Neuronal stem cell (in vitro differentiated cells): Measurements from ENCODE around the gene PDE5A.

Experiments used
- DNase-seq: peaks from one replicate; pipeline ENCODE4 v3.0.0-alpha.2; 2013; ENCODE audit warnings: low spot score
- H2AFZ ChIP-seq: one replicate; pipeline ENCODE4 v1.6.1; 2013; ENCODE audit warnings: mild to moderate bottlenecking, low read length, inconsistent platforms
- H2AK5ac ChIP-seq: 2 replicates; pipeline ENCODE4 v1.6.1; 2013; ENCODE audit warnings: low read depth, mild to moderate bottlenecking, inconsistent platforms, low read length, moderate library complexity, mixed read lengths
- H2BK120ac ChIP-seq: 2 replicates; pipeline ENCODE4 v1.6.1; 2013; ENCODE audit warnings: low read depth, mild to moderate bottlenecking, inconsistent platforms, low read length, moderate library complexity, mixed read lengths
- H2BK12ac ChIP-seq: one replicate; pipeline ENCODE4 v1.6.1; 2013; ENCODE audit warnings: low read length, inconsistent platforms
- H2BK15ac ChIP-seq: 2 replicates; pipeline ENCODE4 v1.6.1; 2013; ENCODE audit warnings: mild to moderate bottlenecking, low read length, inconsistent platforms, mixed read lengths
- H2BK5ac ChIP-seq: one replicate; pipeline ENCODE4 v1.6.1; 2013; ENCODE audit warnings: inconsistent platforms, mild to moderate bottlenecking, low read length, moderate library complexity
- H3K14ac ChIP-seq: one replicate; pipeline ENCODE4 v1.6.1; 2013; ENCODE audit warnings: low read length, inconsistent platforms
- H3K18ac ChIP-seq: 2 replicates; pipeline ENCODE4 v1.6.1; 2013; ENCODE audit warnings: low read length, inconsistent platforms
- H3K23ac ChIP-seq: 2 replicates; pipeline ENCODE4 v1.6.1; 2013; ENCODE audit warnings: low read depth, mild to moderate bottlenecking, mixed read lengths, low read length, inconsistent platforms; ENCODE audit not compliant: poor library complexity
- H3K27ac ChIP-seq: replicated peaks from 3 replicates; pipeline ENCODE4 v1.5.1; 2013; ENCODE audit warnings: low read length, inconsistent platforms
- H3K27me3 ChIP-seq, 3 experiments: 2 replicates each; pipeline ENCODE4 v1.6.1; 2013; ENCODE audit warnings: low read length in 3 of 3, mild to moderate bottlenecking in 2 of 3, inconsistent platforms in 1 of 3, low read depth in 1 of 3, mixed read lengths in 1 of 3, moderate library complexity in 1 of 3; ENCODE audit not compliant: control insufficient read depth in 3 of 3, insufficient read depth in 3 of 3
- H3K36me3 ChIP-seq, 2 donors: replicated peaks in 1 of 2; 2 replicates each; pipeline ENCODE4 v1.6.1; 2013; ENCODE audit warnings: low read length in 2 of 2; ENCODE audit not compliant: control insufficient read depth in 2 of 2, insufficient read depth in 2 of 2
- H3K4ac ChIP-seq: 2 replicates; pipeline ENCODE4 v1.6.1; 2013; ENCODE audit warnings: inconsistent platforms, mild to moderate bottlenecking, low read length, moderate library complexity
- H3K4me1 ChIP-seq, 2 donors: 1 replicate in 1 of 2; 2 replicates in 1 of 2; pipeline ENCODE4 v1.6.1; 2013; ENCODE audit warnings: low read length in 2 of 2, low read depth in 1 of 2; ENCODE audit not compliant: control insufficient read depth in 2 of 2, insufficient read depth in 1 of 2
- H3K4me2 ChIP-seq: one replicate; pipeline ENCODE4 v1.6.1; 2013; ENCODE audit warnings: mild to moderate bottlenecking, low read length, inconsistent platforms; ENCODE audit not compliant: insufficient read depth, poor library complexity, severe bottlenecking
- H3K4me3 ChIP-seq, 2 donors: 2 replicates each; pipeline ENCODE4 v1.5.1; 2013; ENCODE audit warnings: low read length in 2 of 2, mild to moderate bottlenecking in 2 of 2, inconsistent platforms in 1 of 2, moderate library complexity in 1 of 2
- H3K79me1 ChIP-seq: one replicate; pipeline ENCODE4 v1.6.1; 2013; ENCODE audit warnings: low read depth, mild to moderate bottlenecking, inconsistent platforms, low read length, moderate library complexity
- H3K9ac ChIP-seq: one replicate; pipeline ENCODE4 v1.6.1; 2013; ENCODE audit warnings: mild to moderate bottlenecking, low read depth, low read length, inconsistent platforms; ENCODE audit not compliant: poor library complexity
- H3K9me3 ChIP-seq, 2 donors: replicated peaks in 1 of 2; 2 replicates each; pipeline versions ENCODE3 to v1.6.1; 2013; ENCODE audit warnings: low read length in 2 of 2, mild to moderate bottlenecking in 2 of 2, inconsistent platforms in 1 of 2, low read depth in 1 of 2, mixed read lengths in 1 of 2, moderate library complexity in 1 of 2; ENCODE audit not compliant: control insufficient read depth in 2 of 2, insufficient read depth in 1 of 2
- H4K8ac ChIP-seq: one replicate; pipeline ENCODE4 v1.6.1; 2013; ENCODE audit warnings: low read depth, mild to moderate bottlenecking, inconsistent platforms, low read length, moderate library complexity
- H4K91ac ChIP-seq: one replicate; pipeline ENCODE4 v1.6.1; 2013; ENCODE audit warnings: low read length, low read depth, mild to moderate bottlenecking, inconsistent platforms; ENCODE audit not compliant: poor library complexity
- WGBS, 2 donors: extraction: QIAGEN DNeasy Blood & Tissue Kit; methylation state at CpG; one replicate each; pipeline ENCODE4 v1.1.7; 2013; ENCODE audit warnings: missing lambda C conversion rate in 2 of 2, mixed read lengths in 1 of 2; ENCODE audit not compliant: insufficient read length in 2 of 2, insufficient replicate concordance in 1 of 2; ENCODE audit errors: extremely low coverage in 2 of 2; 5-methylcytosine and 5-hydroxymethylcytosine counted together

The PDE5A gene

GRCh38 chr4:119501740-119502139 lies 126.9 kb downstream of the PDE5A start:
- Histone ChIP-seq H2BK120ac (no peak overlapping the region), H2AK5ac (no peak overlapping the region), H4K8ac (no peak overlapping the region), H3K4me3 (no peak overlapping the region), H2BK15ac (no peak overlapping the region), H3K9ac (no peak overlapping the region), H2BK12ac (no peak overlapping the region), H3K27me3 (no peaks in the 10 kb centered on the region), H3K27ac (no peak overlapping the region), H2BK5ac (no peak overlapping the region), H3K4ac (no peak overlapping the region), H4K91ac (no peak overlapping the region), H3K4me2 (no peak overlapping the region), H3K23ac (no peak overlapping the region), H3K18ac (no peak overlapping the region), H3K4me1 (peaks cover 0 to 16% of the 10 kb centered on the region in 2 donors), H3K9me3 (no peaks in the 10 kb centered on the region), H3K36me3 (peaks cover 4 to 92% of the 10 kb centered on the region in 2 donors), H2AFZ (no peak overlapping the region), H3K14ac (no peak overlapping the region), H3K79me1 (no peaks in the 10 kb centered on the region)
- no CpG with 5 or more reads among the region's 2 CpGs for WGBS, 2 donors
- DNase-seq, result no peak

- Histone ChIP-seq H3K36me3 (peaks cover 3 to 92% of the 10 kb centered on the region in 2 donors), H3K27ac (no peak overlapping the region), H3K9ac (no peak overlapping the region), H3K18ac (no peak overlapping the region), H3K23ac (no peak overlapping the region), H3K27me3 (no peaks in the 10 kb centered on the region), H3K4me1 (peaks cover 0 to 16% of the 10 kb centered on the region in 2 donors), H2AK5ac (no peak overlapping the region), H2BK5ac (no peak overlapping the region), H3K14ac (no peak overlapping the region), H2AFZ (peak overlapping the region; percentile 44), H3K4ac (no peak overlapping the region), H4K8ac (no peak overlapping the region), H3K9me3 (no peaks in the 10 kb centered on the region), H2BK15ac (no peak overlapping the region), H3K4me3 (no peak overlapping the region), H2BK12ac (no peak overlapping the region), H3K79me1 (no peaks in the 10 kb centered on the region), H2BK120ac (no peak overlapping the region), H4K91ac (no peak overlapping the region), H3K4me2 (no peak overlapping the region)
- no peak for DNase-seq
- no CpG with 5 or more reads among the region's 3 CpGs for WGBS, 2 donors
Observed at GRCh38 chr4:119498527-119498926, 130.1 kb downstream of the PDE5A start.

- Histone ChIP-seq H3K4me3 (no peak overlapping the region), H2BK12ac (no peak overlapping the region), H3K36me3 (peaks cover 3 to 74% of the 10 kb centered on the region in 2 donors), H2BK15ac (no peak overlapping the region), H3K23ac (no peak overlapping the region), H3K14ac (no peak overlapping the region), H3K79me1 (no peaks in the 10 kb centered on the region), H2AK5ac (no peak overlapping the region), H3K18ac (no peak overlapping the region), H4K91ac (no peak overlapping the region), H3K4me2 (no peak overlapping the region), H4K8ac (no peak overlapping the region), H2BK120ac (no peak overlapping the region), H3K4me1 (peaks cover 0 to 15% of the 10 kb centered on the region in 2 donors), H3K27ac (no peak overlapping the region), H3K9ac (no peak overlapping the region), H3K27me3 (no peaks in the 10 kb centered on the region), H3K4ac (no peak overlapping the region), H2AFZ (no peak overlapping the region), H2BK5ac (no peak overlapping the region), H3K9me3 (no peaks in the 10 kb centered on the region)
- DNase-seq, result no peak
- no CpG with 5 or more reads among the region's 1 CpG for WGBS, 2 donors
Observed at GRCh38 chr4:119493886-119494285, 134.7 kb downstream of the PDE5A start.

- no peak overlapping the region for H4K8ac ChIP-seq
- no peak overlapping the region for H3K14ac ChIP-seq
- no peak overlapping the region for H3K18ac ChIP-seq
- H3K36me3 ChIP-seq, result peaks cover 4 to 75% of the 10 kb centered on the region in 2 donors
- DNase-seq, result no peak
- H3K27me3 ChIP-seq, result no peaks in the 10 kb centered on the region
- no peak overlapping the region for H2BK15ac ChIP-seq
- H2BK12ac ChIP-seq, result no peak overlapping the region
- H3K9me3 ChIP-seq, result no peaks in the 10 kb centered on the region
- H3K4me1 ChIP-seq, result peaks cover 0 to 12% of the 10 kb centered on the region in 2 donors
- no peak overlapping the region for H2AFZ ChIP-seq
- no peak overlapping the region for H3K27ac ChIP-seq
- no peak overlapping the region for H3K9ac ChIP-seq
- no peak overlapping the region for H3K4me2 ChIP-seq
- no peak overlapping the region for H2BK5ac ChIP-seq
- H3K4me3 ChIP-seq, result no peak overlapping the region
- H2BK120ac ChIP-seq, result no peak overlapping the region
- no peak overlapping the region for H3K4ac ChIP-seq
- no peak overlapping the region for H3K23ac ChIP-seq
- no peak overlapping the region for H4K91ac ChIP-seq
- no peak overlapping the region for H2AK5ac ChIP-seq
- WGBS, 2 donors, result no CpG with 5 or more reads among the region's 1 CpG
- no peaks in the 10 kb centered on the region for H3K79me1 ChIP-seq
Observed at GRCh38 chr4:119493419-119493818, 135.2 kb downstream of the PDE5A start.
